Activated naive CD8-positive, alpha-beta T cell (primary cell): ENCODE data around the gene CAMSAP1.
A peak's percentile ranks its signal among the peaks of the same experiment; 100 is the strongest.
"Not testable (repeated sequence)": the region's sequence is repeated elsewhere in the genome, so short reads cannot be mapped to it uniquely, and the experiment has no call there.

Experiments
- H3K27ac Mint-ChIP-seq: one replicate; pipeline ENCODE4 v1.8.0; 2021; ENCODE audit warnings: mixed read lengths
- H3K27me3 Mint-ChIP-seq: one replicate; pipeline ENCODE4 v1.8.0; 2021; ENCODE audit warnings: mixed read lengths
- H3K36me3 Mint-ChIP-seq: one replicate; pipeline ENCODE4 v1.8.0; 2021; ENCODE audit warnings: mixed read lengths
- H3K4me1 Mint-ChIP-seq: one replicate; pipeline ENCODE4 v1.8.0; 2021; ENCODE audit warnings: low read depth, mixed read lengths
- H3K4me3 Mint-ChIP-seq: one replicate; pipeline ENCODE4 v1.8.0; 2021; ENCODE audit warnings: mild to moderate bottlenecking, mixed read lengths
- H3K9me3 Mint-ChIP-seq: one replicate; pipeline ENCODE4 v1.8.0; 2021; ENCODE audit warnings: low read depth, mixed read lengths

CAMSAP1 gene

DNA sequence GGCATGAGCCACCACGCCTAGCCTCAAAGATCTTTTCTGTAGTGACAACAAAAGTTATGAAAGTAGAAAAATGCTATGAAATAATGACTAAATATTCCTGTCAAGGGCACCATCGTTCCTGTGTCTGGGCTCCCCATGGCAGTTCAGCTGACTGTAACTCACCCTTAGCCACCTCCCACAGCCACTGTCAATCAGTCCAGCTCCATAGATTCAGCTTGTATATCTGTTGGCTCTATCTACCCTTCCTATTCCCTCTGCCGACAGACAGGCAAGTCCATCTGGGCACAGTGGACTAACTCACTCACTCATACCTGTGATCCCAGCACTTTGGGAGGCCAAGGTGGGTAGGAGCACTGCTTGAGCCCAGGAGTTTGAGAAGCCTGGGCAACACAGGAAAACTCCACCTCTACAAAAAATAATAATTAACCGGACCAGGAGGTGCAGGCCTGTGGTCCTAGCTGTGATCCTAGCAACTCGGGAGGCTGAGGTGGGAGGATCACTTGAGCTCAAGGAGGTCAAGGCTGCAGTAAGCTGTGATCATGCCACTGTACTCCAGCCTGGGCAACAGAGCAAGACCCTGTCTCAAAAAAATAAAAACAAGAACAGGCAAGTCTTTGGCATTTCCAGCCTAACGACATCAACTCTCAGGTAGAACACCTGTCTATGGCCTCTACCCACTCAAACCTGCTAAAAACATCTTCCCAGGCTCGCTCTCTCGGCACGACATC lies 6.2 kb downstream of the CAMSAP1 start:
- H3K9me3 Mint-ChIP-seq = peaks cover 3% of the 10 kb centered on the region
- H3K4me1 Mint-ChIP-seq = peaks cover 72% of the 10 kb centered on the region
- peaks cover 12% of the 10 kb centered on the region for H3K36me3 Mint-ChIP-seq
- H3K27ac Mint-ChIP-seq = no peak overlapping the region
- H3K27me3 Mint-ChIP-seq = no peaks in the 10 kb centered on the region
- H3K4me3 Mint-ChIP-seq = no peak overlapping the region

DNA sequence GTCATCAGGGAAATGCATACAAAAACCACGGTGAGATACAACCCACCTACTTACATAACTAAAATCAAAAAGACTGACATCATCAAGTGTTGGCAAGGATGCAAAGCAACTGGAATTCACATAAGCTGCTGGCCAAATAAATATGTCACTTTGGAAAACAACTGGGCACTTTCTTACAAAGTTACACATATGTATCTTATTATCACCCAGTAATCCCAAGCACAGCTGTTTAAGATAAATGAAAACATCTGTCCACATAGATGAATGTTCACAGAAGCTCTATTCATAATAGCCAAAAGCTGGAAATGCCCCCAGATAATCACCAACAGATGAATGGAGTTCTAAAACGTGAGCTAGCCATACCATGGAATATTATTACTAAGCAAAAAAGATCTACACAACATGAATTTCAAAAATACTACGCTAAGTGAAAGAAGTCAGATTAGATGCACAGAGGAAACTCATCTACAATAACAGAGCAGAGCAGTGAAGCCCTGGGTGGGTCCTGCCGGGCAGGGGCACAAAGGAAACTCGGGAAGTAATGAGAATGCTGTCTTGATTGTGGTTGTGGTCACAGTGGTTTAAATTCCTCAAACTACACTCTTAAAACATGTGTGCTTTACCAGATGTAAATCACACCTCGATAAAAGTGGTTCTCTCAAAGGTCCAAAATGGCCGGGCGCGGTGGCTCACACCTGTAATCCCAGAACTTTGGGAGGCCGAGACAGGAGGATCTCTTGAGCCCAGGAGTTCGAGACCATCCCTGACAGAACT lies 8.5 kb downstream of the CAMSAP1 start:
- H3K4me3 Mint-ChIP-seq = peak overlapping the region; percentile 22
- peaks cover 3% of the 10 kb centered on the region for H3K9me3 Mint-ChIP-seq
- peaks cover 69% of the 10 kb centered on the region for H3K4me1 Mint-ChIP-seq
- H3K27ac Mint-ChIP-seq = peak overlapping the region; percentile 72
- H3K36me3 Mint-ChIP-seq = peaks cover 17% of the 10 kb centered on the region
- no peaks in the 10 kb centered on the region for H3K27me3 Mint-ChIP-seq

DNA sequence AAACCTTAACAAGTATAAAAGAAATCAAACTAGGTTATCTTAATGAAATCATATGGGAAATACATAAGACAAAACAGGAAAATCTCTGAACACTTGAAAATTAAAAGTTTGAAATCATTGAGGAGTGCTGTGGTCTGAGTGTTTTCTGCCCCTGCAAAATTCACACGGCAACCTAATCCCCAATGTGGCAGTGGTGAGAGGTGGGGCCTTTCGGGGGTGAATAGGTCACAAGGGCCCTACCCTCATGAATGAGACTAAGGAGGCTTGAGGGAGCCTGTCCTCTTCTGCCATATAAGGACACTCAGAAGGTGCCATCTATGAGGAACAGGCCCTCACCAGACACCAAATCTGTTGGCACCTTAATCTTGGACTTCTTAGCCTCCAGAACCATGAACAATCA lies 10.7 kb downstream of the CAMSAP1 start:
- Mint-ChIP-seq H3K27ac (no peak overlapping the region), H3K27me3 (no peaks in the 10 kb centered on the region), H3K9me3 (peaks cover 3% of the 10 kb centered on the region), H3K4me1 (peaks cover 72% of the 10 kb centered on the region), H3K36me3 (peaks cover 11% of the 10 kb centered on the region), H3K4me3 (no peak overlapping the region)

DNA sequence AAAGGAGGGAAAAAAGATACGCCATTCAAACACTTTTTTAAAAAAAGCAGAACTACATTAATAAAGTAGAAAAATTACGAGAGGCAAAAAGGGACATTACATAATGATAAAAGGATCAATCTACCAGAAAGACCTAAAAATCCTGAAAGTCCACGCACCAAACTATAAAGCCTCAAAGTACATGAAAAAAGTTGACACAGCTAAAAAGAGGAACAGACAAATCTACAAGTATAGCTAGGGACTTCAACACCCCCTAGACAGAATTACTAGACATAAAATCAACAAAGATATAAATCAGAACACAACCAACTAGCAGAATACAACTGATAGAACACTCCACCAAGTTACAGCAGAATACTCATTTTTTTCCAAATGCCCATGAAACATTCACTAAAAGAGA lies 11.1 kb downstream of the CAMSAP1 start:
- Mint-ChIP-seq H3K27ac (no peak overlapping the region), H3K36me3 (peaks cover 10% of the 10 kb centered on the region), H3K4me3 (no peak overlapping the region), H3K4me1 (peaks cover 69% of the 10 kb centered on the region), H3K9me3 (peaks cover 3% of the 10 kb centered on the region), H3K27me3 (no peaks in the 10 kb centered on the region)

DNA sequence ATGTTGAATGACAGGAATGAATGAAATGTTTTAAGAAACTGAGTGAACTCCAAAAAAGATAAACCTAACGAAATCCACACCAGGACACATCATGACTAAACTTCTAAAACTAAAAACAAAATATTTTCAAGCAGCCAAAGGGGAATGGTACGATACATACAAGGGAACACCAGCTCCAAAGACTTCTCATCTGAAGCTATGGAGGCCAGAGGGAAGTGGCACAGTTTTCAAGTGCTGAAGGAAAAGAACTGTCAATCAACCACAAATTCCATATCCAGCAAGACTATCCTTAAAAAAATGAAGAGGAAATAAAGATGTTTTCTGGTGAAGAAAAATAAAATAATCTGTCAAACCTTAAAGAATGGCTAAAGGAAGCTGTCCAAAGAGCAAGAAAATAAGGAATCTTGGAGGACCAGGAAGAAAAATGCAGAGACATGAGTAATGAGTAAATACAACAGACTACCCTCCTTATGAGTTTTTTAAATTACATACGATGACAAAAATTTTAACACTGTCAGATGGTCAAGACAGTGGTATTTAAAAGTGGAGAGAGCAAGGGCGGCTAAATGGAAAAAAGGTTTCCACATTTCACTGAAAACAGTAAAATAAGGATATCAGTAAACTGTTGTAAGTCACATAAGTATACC lies 12.0 kb downstream of the CAMSAP1 start:
- H3K4me1 Mint-ChIP-seq = peaks cover 65% of the 10 kb centered on the region
- peaks cover 10% of the 10 kb centered on the region for H3K36me3 Mint-ChIP-seq
- H3K9me3 Mint-ChIP-seq = peaks cover 3% of the 10 kb centered on the region
- H3K4me3 Mint-ChIP-seq = no peak overlapping the region
- no peaks in the 10 kb centered on the region for H3K27me3 Mint-ChIP-seq
- no peak overlapping the region for H3K27ac Mint-ChIP-seq

DNA sequence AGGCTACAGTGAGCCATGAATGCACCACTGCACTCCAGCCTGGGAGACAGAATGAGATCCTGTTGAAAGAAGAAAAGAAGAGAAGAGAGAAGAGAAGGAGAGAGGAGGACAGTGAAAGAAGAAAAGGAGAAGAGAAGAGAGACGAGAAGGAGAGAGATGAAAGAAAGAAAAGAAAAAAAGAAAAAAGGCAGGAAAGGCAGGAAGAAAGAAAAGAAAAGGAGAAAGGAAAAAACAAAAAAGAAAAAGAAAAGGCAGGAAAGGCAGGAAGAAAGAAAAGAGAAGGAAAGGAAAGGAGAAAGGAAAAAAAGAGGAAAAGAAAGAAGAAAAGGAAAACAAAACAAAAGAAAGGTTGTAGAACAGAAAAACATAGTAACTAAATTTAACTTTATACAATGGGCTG lies 14.2 kb downstream of the CAMSAP1 start:
- Mint-ChIP-seq H3K4me1 (peaks cover 56% of the 10 kb centered on the region), H3K9me3 (no peaks in the 10 kb centered on the region), H3K27me3 (no peaks in the 10 kb centered on the region), H3K4me3 (no peak overlapping the region), H3K27ac (peak overlapping the region; percentile 42), H3K36me3 (peaks cover 7% of the 10 kb centered on the region)

DNA sequence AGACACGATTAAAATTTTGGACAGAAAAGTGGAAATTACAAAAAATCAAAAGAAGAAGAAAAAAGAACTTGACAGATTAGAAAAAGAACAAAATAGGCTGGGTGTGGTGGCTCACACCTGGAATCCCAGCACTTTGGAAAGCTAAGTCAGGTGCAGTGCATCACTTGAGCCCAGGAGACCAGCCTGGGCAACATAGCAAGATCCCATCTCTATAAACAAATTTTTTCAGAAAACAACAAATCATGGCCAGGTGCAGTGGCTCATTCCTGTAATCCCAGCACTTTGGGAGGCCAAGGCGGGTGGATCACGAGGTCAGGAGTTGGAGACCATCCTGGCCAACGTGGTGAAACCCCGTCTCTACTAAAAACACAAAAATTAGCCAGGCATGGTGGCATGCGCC lies 15.0 kb downstream of the CAMSAP1 start:
- not testable (repeated sequence) for H3K4me3 Mint-ChIP-seq, H3K9me3 Mint-ChIP-seq, H3K36me3 Mint-ChIP-seq, H3K27me3 Mint-ChIP-seq
- H3K4me1 Mint-ChIP-seq = peaks cover 56% of the 10 kb centered on the region
- peak overlapping the region; percentile 14 for H3K27ac Mint-ChIP-seq

DNA sequence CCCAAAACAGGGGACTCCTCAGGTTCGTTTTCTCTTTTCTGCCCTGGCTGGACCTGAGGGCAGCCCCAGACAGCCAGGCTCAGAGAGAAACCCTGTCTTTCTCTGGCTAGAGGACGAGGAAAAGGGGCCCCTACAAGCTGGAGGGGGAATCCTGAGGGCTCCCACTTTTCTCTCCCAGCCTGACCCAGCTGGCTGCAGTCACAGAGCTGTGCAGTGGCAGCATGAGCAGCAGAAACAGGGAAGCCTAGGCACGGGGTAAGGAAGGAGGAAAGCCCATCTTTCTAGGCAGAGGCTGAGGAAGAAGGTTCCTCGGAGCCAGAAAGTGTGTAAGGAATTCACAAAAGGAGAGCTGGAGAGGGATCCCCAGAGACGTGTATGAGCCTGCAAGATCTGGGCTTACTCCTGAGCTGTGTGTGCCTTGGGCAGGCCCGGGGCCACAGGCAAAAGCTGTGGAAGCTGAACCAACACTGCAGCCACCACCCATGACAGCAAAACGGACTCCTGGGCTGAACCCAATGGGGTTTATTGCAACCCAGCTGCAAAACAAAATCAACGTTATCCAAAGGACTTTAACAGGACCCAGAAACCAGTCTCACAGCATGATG lies 16.2 kb downstream of the CAMSAP1 start:
- Mint-ChIP-seq H3K27me3 (no peaks in the 10 kb centered on the region), H3K9me3 (no peaks in the 10 kb centered on the region), H3K4me1 (peaks cover 58% of the 10 kb centered on the region), H3K36me3 (peaks cover 7% of the 10 kb centered on the region), H3K27ac (no peak overlapping the region), H3K4me3 (no peak overlapping the region)

DNA sequence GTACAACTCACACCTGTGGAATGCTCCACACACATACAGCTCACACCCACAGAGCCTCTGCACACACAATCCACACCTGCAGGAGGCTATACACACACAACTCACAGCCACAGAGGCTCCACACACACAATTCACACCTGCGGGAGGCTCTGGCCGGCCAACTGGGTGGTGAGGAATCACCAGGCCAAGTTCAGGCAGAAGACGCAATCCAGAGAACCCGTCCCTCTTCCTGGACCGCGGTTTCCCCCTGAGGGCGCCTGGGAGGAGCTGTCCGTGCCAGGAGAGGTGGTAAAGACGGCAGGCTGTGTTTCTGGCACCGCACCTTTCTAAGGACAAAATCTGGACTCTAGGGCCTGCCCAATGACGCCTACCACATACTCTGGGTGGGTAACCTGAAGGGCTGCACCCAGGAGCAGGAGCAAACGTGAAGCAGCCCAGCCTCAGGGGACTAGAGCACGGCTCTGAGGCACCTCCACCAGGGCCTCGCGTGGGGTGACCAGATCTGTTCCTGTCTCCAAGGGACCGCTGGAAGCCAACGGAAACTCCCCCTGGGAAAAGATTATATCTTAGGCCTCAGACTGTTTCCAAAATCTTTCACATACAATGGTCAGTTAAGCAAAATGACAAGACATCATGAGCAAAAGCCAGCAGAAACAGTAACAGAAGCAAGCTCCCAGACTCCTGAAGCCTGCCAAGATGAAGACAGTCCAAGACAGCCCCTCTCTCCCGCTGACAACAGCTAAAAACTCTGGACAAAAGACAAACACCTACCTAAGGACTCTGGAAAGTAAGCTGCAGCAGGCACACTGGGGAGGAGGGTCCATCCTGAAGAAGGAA lies 16.9 kb downstream of the CAMSAP1 start:
- Mint-ChIP-seq H3K27ac (peak overlapping the region; percentile 41), H3K27me3 (no peaks in the 10 kb centered on the region), H3K36me3 (peaks cover 7% of the 10 kb centered on the region), H3K9me3 (no peaks in the 10 kb centered on the region), H3K4me1 (peaks cover 57% of the 10 kb centered on the region), H3K4me3 (no peak overlapping the region)

DNA sequence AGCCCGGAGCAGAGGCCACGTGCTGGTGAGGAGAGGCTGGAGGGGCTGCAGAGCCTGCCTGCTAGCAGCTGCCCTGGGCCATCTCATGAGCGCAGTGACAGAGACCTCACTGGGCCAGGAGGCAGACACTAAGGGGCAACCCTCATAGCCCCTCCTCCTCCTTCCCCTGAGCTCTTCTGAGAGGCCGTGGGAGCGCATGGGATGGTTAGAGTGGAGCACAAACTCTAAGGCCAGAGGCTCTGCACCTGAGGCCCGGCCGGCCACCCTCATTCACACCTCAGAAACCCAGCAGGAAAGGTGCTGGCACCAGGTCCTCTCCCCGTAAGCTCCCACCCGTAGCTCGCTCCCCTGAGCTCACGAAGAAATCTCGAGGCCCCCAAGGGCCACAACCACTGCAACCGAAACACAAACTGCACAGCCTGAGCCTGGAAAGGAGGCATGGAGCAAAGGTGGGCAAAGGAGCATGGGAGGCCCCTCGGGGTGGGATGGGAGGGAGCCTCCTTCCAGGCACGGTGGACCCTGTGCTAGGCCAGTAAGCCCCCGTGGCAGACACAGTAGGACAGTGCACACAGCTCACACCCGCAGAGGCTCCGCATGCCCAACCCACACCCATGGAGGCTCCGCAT lies 17.7 kb downstream of the CAMSAP1 start:
- Mint-ChIP-seq H3K36me3 (peaks cover 2% of the 10 kb centered on the region), H3K27ac (no peak overlapping the region), H3K27me3 (no peaks in the 10 kb centered on the region), H3K4me1 (peaks cover 58% of the 10 kb centered on the region), H3K9me3 (no peaks in the 10 kb centered on the region), H3K4me3 (no peak overlapping the region)

DNA sequence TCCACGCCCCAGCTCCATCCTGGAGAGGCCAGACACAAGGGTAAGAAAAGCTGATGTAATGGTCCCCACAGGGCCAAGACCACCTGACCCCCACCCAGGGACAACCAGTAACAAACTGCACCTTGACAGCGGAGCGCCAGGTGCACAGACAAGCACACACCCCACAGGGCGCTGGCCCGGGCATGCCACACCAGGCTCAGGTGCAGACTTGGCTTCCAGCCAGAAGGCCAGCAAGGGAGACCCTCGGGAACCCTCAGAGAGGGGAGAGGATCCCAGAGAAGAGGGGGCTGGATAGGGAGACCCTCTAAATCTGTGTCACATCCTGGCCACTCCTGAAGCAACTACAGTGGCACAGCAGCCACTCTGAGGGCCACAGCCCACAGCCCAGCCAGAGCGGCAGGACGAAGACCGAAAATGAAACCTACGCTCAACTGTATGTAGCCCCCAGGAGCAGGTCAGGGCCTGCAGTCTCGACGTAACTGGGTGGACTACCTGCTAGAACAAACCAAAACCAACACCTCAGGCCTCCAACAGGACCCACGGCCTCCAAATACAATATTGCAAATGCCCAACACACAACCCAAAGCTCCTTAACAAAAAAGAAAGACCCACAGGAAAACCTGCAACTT lies 18.5 kb downstream of the CAMSAP1 start:
- Mint-ChIP-seq H3K4me1 (peaks cover 63% of the 10 kb centered on the region), H3K27ac (peak overlapping the region; percentile 46), H3K4me3 (no peak overlapping the region), H3K36me3 (peaks cover 2% of the 10 kb centered on the region), H3K27me3 (no peaks in the 10 kb centered on the region), H3K9me3 (no peaks in the 10 kb centered on the region)

DNA sequence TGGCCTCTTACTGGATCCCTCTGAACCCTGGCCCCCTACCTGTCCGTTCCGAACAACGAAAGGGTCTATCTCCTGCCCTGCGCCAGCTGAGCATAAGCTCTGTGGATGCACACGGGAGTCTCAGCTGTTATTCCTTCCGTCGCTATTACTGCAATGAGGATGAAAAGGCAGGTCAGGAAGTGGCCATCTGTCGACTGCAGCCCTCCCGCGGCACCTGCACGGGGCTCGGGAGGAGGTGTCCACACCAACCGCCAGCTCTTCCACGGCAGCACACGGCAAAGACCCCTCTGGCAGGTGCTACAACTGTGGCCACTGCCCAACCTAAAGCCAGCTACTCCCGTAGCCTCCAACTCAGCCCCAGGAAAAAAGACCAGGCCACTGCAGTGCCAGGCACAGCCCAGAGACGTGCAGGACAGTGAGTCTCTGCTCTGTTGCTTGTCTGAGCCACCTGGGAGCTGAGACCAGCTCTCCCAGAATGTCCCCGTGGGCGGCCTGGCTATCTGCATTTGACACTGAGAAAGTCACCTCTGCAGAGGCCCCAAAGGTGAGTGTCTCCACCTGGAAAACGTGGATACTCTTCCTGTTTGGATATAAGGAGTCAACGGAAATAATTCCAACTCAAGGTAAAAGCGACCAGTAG lies 19.1 kb downstream of the CAMSAP1 start:
- H3K27ac Mint-ChIP-seq = peak overlapping the region; percentile 6
- H3K4me1 Mint-ChIP-seq = peaks cover 64% of the 10 kb centered on the region
- no peaks in the 10 kb centered on the region for H3K9me3 Mint-ChIP-seq

DNA sequence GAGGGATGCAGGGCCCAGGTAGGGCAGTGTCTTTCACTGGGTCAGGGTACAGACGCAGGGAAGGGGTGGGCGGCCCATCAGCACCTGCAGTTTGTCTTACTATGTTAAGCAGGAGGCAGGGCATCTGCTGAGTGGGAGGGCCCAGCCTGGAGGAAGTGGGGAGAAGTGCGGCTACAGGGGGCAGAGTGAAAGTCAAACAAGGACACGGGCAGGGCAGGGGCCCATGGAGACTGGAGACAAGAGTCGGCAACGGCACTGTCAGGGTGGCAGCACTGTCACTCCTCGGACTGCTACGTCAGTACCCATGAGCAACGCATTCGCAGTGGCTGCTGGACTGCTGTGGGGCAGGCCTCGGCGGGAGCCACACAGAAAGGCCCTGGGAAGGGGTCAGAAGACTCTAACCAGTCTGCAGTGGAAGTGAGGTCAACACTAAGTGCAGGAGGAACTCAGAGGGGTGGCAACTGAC lies 19.7 kb downstream of the CAMSAP1 start:
- H3K9me3 Mint-ChIP-seq = no peaks in the 10 kb centered on the region
- H3K27ac Mint-ChIP-seq = peak overlapping the region; percentile 88
- H3K27me3 Mint-ChIP-seq = no peaks in the 10 kb centered on the region
- peak overlapping the region; percentile 82 for H3K4me3 Mint-ChIP-seq
- H3K36me3 Mint-ChIP-seq = peaks cover 2% of the 10 kb centered on the region
- peaks cover 60% of the 10 kb centered on the region for H3K4me1 Mint-ChIP-seq

More for the DNA sequence above, 19.1 kb downstream of the CAMSAP1 start:
- Mint-ChIP-seq H3K4me3 (peak overlapping the region; percentile 30), H3K36me3 (peaks cover 2% of the 10 kb centered on the region), H3K27me3 (no peaks in the 10 kb centered on the region)
